Measurements from ENCODE around the gene SLC43A3. TPM values are rescaled to one million over a fixed set of nuclear protein-coding genes. Genes with fewer than 3 reads are reported as not detected.

Gene SLC43A3
- total RNA-seq, 1 experiment from 2014 or later: 127 TPM

DNA sequence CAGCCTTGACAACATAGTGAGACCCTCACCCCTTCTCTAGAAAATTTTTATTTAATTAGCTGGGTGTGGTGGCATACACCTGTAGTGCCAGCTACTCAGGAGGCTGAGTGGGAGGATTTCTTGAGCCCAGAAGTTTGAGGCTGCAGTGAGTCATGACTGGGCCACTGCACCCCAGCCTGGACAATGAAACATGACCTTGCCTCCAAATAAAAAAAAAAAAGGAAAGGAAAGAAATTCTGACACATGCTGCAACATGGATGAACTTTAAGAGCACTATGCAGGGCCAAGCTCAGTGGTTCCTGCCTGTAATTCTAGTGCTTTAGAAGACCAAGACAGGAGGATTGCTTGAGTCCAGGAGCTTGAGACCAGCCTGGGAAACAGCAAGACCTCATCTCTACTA lies 8.8 kb downstream of the SLC43A3 start:
- H3K36me3 Mint-ChIP-seq (ENCODE audit: insufficient read depth, unreplicated experiment): peaks cover 55% of the 10 kb centered on the region
- no peak overlapping the region for H3K27ac Mint-ChIP-seq (ENCODE audit: unreplicated experiment)
- CTCF ChIA-PET: interaction anchor here (0.6 kb wide), 1 partner anchor 14 kb away, joined by 13 read pairs; no protein-coding TSS in a partner anchor

DNA sequence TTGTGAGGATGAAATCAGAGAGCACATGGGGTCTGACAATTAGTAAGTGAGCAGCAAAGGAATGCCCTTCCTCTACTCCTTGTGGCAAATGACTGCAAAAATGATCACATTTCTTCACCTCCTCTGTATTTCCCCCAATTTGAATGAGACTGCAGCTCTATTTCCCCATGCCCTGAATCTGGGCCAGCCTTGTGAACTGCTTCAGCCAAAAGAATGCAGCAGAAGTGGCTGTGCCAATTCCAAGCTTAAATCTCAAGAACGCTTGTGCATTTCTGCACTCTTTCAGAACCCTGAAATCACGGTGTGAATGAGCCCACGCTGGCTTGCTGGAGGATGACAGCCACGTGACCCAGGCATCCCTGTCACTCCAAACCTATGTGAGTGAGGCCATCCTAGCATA lies 9.9 kb downstream of the SLC43A3 start:
- peaks cover 56% of the 10 kb centered on the region for H3K36me3 Mint-ChIP-seq (ENCODE audit: insufficient read depth, unreplicated experiment)
- no peaks in the 10 kb centered on the region for H3K27me3 Mint-ChIP-seq (ENCODE audit: unreplicated experiment)
- TF ChIP-seq, protein P1, sequence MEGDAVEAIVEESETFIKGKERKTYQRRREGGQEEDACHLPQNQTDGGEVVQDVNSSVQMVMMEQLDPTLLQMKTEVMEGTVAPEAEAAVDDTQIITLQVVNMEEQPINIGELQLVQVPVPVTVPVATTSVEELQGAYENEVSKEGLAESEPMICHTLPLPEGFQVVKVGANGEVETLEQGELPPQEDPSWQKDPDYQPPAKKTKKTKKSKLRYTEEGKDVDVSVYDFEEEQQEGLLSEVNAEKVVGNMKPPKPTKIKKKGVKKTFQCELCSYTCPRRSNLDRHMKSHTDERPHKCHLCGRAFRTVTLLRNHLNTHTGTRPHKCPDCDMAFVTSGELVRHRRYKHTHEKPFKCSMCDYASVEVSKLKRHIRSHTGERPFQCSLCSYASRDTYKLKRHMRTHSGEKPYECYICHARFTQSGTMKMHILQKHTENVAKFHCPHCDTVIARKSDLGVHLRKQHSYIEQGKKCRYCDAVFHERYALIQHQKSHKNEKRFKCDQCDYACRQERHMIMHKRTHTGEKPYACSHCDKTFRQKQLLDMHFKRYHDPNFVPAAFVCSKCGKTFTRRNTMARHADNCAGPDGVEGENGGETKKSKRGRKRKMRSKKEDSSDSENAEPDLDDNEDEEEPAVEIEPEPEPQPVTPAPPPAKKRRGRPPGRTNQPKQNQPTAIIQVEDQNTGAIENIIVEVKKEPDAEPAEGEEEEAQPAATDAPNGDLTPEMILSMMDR (IDR thresholded peaks at IDR 0.05; ENCODE audit: unreplicated experiment): no peak
- CTCF ChIA-PET: interaction anchor here (0.6 kb wide), 1 partner anchor 288 kb away, joined by 4 read pairs; no protein-coding TSS in a partner anchor
- DNase-seq: no peak
- H3K27ac Mint-ChIP-seq (ENCODE audit: unreplicated experiment): no peak overlapping the region
- H3K9me3 Mint-ChIP-seq (ENCODE audit: low read depth, unreplicated experiment): no peaks in the 10 kb centered on the region
- no TSS peak for BruUV-seq (replicated peaks)
- no peak overlapping the region for H3K4me3 Mint-ChIP-seq (ENCODE audit: low read depth, unreplicated experiment)
- H3K4me1 Mint-ChIP-seq (ENCODE audit: low read depth, unreplicated experiment): peaks cover 9% of the 10 kb centered on the region
- intact Hi-C loops (cut with micrococcal nuclease; ENCODE audit: unreplicated experiment): no loop called here

More for the DNA sequence above, 8.8 kb downstream of the SLC43A3 start:
- intact Hi-C loops (cut with micrococcal nuclease; ENCODE audit: unreplicated experiment): no loop called here
- no peaks in the 10 kb centered on the region for H3K27me3 Mint-ChIP-seq (ENCODE audit: unreplicated experiment)
- H3K4me3 Mint-ChIP-seq (ENCODE audit: low read depth, unreplicated experiment): no peak overlapping the region
- TF ChIP-seq, protein P1 (IDR thresholded peaks at IDR 0.05; ENCODE audit: unreplicated experiment): no peak
- no TSS peak for BruUV-seq (replicated peaks)
- no peaks in the 10 kb centered on the region for H3K9me3 Mint-ChIP-seq (ENCODE audit: low read depth, unreplicated experiment)
- H3K4me1 Mint-ChIP-seq (ENCODE audit: low read depth, unreplicated experiment): peaks cover 16% of the 10 kb centered on the region
- no peak for DNase-seq

DNA sequence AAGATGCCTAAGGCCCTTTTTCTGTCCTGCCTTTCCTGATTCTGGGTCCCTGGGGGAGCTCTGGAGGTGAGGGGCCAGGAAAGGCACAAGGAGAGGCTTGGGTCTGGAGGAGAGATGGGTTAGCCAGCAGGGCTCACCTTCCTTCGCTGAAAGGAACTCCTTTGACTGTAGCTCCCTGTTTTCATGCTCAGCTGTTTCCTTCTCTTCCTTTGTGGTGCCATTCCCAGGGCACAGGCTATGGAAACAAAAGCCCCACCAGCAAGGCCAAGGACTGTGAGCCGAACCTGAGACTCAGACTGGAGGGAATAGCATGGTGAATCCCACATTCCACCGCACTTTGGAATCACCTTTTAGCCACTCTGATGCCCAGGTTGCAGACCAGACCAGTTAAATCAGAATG lies 10.5 kb downstream of the SLC43A3 start:
- H3K27me3 Mint-ChIP-seq (ENCODE audit: unreplicated experiment): no peaks in the 10 kb centered on the region
- H3K9me3 Mint-ChIP-seq (ENCODE audit: low read depth, unreplicated experiment): no peaks in the 10 kb centered on the region
- no peak overlapping the region for H3K27ac Mint-ChIP-seq (ENCODE audit: unreplicated experiment)
- H3K4me3 Mint-ChIP-seq (ENCODE audit: low read depth, unreplicated experiment): no peak overlapping the region
- no peak for DNase-seq
- peaks cover 9% of the 10 kb centered on the region for H3K4me1 Mint-ChIP-seq (ENCODE audit: low read depth, unreplicated experiment)
- H3K36me3 Mint-ChIP-seq (ENCODE audit: insufficient read depth, unreplicated experiment): peaks cover 53% of the 10 kb centered on the region
- BruUV-seq (replicated peaks): no TSS peak
- intact Hi-C loops (cut with micrococcal nuclease; ENCODE audit: unreplicated experiment): no loop called here
- TF ChIP-seq, protein P1 (IDR thresholded peaks at IDR 0.05; ENCODE audit: unreplicated experiment): no peak
- CTCF ChIA-PET: no interaction called here

DNA sequence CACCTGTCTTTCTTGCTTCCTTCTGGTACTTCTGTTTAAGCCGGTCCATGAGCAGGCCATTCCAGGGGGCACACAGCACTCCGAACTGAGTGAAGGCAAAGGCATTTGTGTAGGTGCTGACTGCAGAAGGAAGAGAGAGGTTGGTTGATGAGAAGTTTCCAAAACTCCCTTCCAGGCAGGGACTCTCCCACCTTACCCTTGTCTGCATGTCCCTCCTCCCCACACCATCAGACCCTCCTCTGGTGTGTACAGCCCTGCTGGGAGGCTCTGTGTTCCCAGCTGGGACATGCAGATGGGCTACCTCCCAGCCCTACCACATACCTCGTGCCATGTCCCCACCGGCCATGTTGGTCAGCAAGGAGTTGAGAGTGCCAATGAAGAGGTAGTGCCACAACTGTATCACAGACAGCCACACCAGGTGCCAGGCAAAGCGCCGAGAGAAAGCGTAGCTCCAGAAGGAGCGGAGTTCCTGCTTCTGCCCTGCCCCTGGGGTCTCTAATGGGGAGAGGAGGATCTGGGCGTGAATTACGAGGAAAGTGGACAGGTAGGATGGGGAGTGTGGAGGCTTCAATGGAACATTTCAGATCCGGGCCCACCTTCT lies 12.2 kb downstream of the SLC43A3 start:
- no peak overlapping the region for H3K4me3 Mint-ChIP-seq (ENCODE audit: low read depth, unreplicated experiment)

More for the DNA sequence above, 12.2 kb downstream of the SLC43A3 start:
- Mint-ChIP-seq H3K27me3 (ENCODE audit: unreplicated experiment) (no peaks in the 10 kb centered on the region), H3K4me1 (ENCODE audit: low read depth, unreplicated experiment) (peaks cover 9% of the 10 kb centered on the region), H3K27ac (ENCODE audit: unreplicated experiment) (no peak overlapping the region), H3K36me3 (ENCODE audit: insufficient read depth, unreplicated experiment) (peaks cover 61% of the 10 kb centered on the region), H3K9me3 (ENCODE audit: low read depth, unreplicated experiment) (no peaks in the 10 kb centered on the region)
- TF ChIP-seq, protein P1 (IDR thresholded peaks at IDR 0.05; ENCODE audit: unreplicated experiment): no peak
- CTCF ChIA-PET: no interaction called here
- no peak for DNase-seq
- intact Hi-C loops (cut with micrococcal nuclease; ENCODE audit: unreplicated experiment): no loop called here
- BruUV-seq (replicated peaks): no TSS peak

All from Calu3 (cell line).